Stimulated activated CD4-positive, alpha-beta T cell treated with anti-CD3 and anti-CD28 coated beads, Interleukin-2, amount 100 ng/mL, for 48 hours (primary cell): ENCODE results near the gene ROBO2.

Experiments
- DNase-seq, 2 donors: peaks; one replicate each; pipeline ENCODE4 v3.0.0-alpha.2; 2020

Gene ROBO2

DNA sequence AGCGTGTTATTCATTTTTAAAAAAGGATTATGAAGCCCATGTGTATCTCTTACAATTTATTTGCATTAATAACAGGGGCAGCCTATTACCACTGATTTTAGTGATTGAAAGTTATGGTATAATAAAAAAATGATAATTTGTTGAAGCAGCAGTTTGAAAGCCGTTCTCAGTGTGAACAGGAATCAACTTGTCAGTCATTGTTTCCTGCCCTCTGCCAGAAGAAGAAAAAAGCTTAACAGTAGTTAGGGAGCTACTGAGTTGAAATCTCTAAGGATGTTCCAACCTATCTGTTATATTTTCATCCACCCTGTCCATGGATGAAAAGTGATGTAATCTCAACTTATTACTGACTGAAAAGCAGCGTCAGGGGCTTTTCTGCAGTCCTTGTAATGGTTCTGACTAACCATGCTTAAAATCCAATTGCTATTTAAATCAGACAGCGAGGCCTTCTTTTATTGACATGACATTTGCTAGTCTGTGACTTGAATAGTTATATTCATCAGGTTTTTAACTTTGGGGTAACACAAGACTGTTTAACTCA lies 486.7 kb downstream of the ROBO2 start:
- DNase-seq, result no peak

DNA sequence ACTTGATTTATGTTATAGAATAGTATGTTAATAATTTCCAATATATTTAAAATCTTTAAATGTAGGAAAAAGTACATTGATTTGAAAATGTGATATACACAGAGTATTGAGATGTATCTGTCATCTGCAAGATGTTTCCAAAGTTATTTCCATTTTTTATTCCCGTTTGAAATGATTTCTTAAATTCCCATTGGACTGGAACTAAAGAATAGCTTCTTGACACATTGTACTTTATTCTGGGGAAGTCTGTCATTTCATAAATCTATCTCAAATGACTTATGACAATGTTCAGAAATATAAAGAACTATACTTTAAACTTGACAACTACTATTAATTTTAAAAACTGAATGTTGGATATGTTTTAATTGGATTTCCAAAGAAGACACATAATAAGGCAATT lies 489.6 kb downstream of the ROBO2 start:
- no peak for DNase-seq

- DNase-seq, result no peak
These were observed 491.0 kb downstream of the ROBO2 start for GRCh38 chr3:77530870-77531269.

GRCh38 chr3:77535116-77535515 lies 495.2 kb downstream of the ROBO2 start:
- no peak for DNase-seq

DNA sequence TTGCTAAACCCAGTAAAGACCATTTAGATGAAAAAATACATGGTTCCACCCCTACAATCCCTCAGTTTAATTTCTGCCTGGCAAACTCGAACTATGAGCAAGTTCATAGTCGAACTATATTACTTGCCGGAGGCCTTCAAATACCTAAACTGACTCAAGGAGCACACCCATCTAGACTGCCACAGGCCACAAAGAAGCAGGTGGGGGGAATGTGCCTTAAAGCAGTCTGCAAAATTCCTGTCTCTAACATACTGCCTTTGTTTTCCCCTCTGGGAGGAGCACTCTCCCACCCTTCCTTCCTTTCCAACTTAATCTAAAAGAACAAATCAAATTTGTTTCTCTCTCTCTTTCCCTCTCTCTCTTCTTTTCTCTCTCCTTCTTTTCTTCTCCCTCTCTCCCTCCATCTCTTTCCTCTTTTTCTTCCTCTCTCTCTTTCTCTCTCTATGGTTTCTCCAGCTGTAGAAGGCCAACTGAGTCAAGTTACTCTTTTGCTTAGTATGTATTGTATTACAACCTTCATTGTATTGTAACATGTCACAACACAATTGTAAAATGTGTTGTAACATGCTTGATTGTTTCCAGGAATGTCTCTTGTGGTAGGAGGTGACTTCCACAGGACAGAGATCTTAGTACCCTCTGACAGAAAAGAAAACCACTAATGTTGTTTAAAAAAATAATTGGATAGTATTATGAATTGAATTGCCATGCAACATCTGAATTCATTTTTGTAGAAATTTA lies 496.3 kb downstream of the ROBO2 start:
- DNase-seq, result no peak

DNA sequence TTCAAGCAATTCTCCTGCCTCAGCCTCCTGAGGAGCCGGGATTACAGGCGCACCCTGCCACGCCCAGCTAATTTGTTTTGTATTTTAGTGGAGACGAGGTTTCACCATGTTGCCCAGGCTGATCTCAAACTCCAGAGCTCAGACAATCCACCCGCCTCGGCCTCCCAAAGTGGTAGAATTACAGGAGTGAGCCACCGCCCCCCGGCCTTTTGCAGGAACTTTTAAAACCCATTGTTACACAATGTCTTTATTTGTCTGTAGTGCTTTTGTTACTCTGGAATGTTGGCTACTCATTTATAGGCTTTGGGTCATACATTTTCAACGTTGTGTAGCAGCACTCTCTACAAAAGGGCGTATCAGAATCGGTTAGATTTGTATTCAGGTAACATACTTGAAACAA lies 499.1 kb downstream of the ROBO2 start:
- no peak for DNase-seq

- no peak for DNase-seq
These were observed 499.8 kb downstream of the ROBO2 start for GRCh38 chr3:77539677-77540076.

DNA sequence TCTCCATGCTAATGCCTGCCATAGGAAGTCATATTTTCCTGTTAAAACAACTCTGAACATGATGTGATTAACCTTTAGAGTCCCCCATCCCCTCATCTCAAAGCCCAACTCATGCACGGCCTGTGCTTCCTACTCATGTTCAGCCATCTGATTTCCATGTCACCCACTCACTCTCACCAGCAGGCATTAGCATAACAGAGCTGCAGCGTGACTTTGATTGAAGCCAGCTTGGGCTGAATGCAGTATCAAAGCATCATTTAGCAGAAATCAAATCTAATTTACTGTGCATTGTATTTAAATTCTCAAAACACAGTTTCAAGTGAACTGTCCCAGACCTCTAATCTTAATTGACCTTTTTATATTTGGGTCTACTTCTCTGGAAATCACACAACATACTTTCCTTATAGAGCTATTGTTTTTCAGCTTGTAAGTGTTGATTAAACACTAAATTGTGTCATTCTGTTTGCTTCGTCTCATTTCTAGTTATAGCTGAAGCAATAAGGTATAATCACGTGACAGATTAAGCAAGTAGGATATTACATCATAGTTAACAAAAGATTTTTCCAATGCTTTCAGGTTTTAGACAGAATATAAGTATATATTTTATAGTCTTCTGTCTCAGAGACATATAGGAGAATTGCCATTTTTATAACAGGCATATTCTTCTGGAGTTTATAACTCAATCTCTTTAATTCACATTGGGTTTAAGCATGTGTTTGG lies 501.5 kb downstream of the ROBO2 start:
- no peak for DNase-seq

- DNase-seq, result no peak
These were observed 506.3 kb downstream of the ROBO2 start for GRCh38 chr3:77546246-77546645.

DNA sequence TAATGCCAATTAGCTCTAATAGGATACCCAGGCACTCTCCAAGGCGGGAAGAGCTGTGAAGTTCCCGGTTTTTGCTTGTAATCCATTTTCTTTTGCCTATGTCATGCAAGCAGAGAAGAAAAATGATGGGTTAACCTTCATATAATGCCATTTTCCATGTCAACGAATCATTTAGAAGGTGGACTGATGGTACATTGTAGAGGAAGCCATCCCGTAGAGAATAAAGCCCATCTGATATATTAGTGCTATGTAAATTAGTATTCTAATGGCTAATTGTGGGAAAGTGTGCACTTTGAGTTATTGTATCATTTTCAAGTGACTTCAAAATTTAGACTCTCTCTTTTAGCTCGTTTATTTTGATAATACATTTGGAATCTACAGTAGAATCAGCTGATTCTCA lies 509.1 kb downstream of the ROBO2 start:
- DNase-seq, result no peak

- DNase-seq, result no peak
These were observed 513.3 kb downstream of the ROBO2 start for GRCh38 chr3:77553240-77553639.

- no peak for DNase-seq
These were observed 522.2 kb downstream of the ROBO2 start for GRCh38 chr3:77562089-77562488.

- no peak for DNase-seq
These were observed 523.1 kb downstream of the ROBO2 start for GRCh38 chr3:77563012-77563411.

DNA sequence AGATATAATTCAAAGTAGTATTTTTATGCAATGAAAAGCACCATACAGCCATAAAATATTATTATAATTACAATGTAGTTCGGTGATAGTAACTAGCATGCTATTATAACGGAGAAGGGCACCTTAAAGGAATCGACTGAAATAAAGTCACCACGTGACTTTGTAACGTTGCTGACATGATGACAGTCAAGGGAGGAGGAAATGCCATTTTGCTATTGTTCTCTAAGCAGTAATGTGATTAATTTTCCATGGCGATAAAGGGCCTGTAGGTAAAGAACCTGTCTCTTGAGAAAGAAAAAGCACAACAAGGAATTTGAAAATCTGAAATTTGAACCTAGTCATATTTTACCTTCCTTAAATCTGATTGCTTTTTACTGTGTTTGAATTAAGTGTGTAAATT lies 526.2 kb downstream of the ROBO2 start:
- no peak for DNase-seq

- no peak for DNase-seq
These were observed 532.2 kb downstream of the ROBO2 start for GRCh38 chr3:77571971-77572715.

DNA sequence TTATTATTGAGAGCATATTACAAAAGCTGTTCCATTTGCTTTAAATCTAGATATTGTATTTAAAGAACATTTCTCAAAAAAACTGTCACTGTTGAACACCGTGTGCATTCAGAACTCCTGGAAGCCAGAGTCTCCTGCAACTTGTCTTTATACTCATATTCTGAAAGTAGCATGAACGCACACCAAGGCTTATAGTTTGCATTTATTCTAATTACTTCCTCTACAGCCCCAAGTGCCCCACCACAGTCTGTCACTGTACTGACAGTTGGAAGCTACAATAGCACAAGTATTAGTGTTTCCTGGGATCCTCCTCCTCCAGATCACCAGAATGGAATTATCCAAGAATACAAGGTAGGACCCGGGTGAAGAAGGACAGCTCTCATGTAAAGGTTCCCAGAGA lies 537.4 kb downstream of the ROBO2 start:
- no peak for DNase-seq

GRCh38 chr3:77586216-77586615 lies 546.3 kb downstream of the ROBO2 start:
- DNase-seq, result no peak

DNA sequence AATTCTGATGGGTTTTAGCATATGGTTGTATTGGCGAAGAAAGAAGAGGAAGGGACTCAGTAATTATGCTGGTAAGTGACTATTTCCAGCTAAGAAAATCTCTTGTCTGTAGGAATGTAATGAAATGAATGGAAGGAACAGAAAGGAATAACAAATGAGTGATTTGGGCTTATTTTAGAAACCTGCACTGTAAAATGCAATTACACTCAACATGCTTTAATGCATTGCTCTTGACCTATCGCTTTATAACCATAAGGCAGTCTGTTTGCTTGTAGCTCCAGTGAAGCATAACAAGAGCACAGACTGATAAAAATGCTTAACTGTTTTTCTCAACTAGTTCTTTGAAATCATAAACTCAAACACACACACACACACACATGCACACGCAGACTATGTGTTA lies 549.0 kb downstream of the ROBO2 start:
- DNase-seq, result no peak

GRCh38 chr3:77590191-77590590 lies 550.3 kb downstream of the ROBO2 start:
- DNase-seq, result no peak

DNA sequence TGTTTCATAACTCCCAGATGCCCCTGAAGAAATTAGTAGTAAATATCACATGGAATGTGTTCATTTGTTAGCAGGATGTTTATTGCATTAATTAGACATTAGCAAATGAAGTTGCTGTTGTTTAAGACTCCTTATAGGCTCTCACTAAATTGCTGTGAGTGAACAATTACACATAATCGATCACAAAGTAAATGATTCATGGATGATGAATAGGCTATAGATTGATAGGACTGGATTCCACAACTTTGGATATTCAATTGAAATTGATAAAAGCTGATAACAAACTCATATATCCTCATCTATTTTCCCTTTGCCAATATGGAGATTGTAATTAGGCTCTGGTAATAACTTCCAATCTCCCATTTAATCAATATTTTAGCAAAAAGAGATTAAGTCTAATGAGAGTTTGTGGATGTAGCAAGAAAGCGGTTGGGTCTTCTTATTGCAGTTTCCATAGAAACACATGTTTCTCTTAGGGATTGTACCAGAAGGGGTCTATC lies 555.5 kb downstream of the ROBO2 start:
- no peak for DNase-seq

GRCh38 chr3:77599948-77600347 lies 560.0 kb downstream of the ROBO2 start:
- no peak for DNase-seq

GRCh38 chr3:77601823-77602415 lies 562.0 kb downstream of the ROBO2 start:
- no peak for DNase-seq

DNA sequence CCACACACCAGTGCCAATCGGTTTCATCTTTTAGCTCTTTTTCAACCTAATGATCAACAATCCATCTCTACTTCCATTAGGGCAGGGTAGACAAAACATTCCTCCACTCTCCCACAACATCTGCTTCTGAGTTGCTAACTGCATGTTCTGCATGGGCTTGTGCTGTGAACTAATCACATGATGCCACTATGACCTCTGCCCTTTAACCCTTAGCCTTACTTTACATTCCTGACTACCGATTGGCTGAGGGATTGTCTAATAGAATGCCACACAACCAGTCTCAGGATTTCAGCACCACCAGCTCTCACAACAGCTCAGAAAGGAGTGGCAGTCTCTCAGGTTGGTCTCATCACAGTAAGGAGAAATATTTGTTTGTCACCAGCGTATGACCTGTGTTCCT lies 562.8 kb downstream of the ROBO2 start:
- no peak for DNase-seq
